Endothelial cell (in vitro differentiated cells): ENCODE data around the gene CDYL. TPM values are rescaled to one million over a fixed set of nuclear protein-coding genes. Genes with fewer than 3 reads are reported as not detected.

ENCODE experiments used
- DNase-seq: peaks from one replicate; pipeline ENCODE4 v3.0.0; 2021; ENCODE audit warnings: low spot score
- H3K27ac Mint-ChIP-seq: one replicate; pipeline ENCODE4 v1.8.0; 2021; ENCODE audit warnings: mixed read lengths, inconsistent platforms; ENCODE audit not compliant: unreplicated experiment
- H3K27me3 Mint-ChIP-seq: one replicate; pipeline ENCODE4 v1.8.0; 2021; ENCODE audit warnings: mild to moderate bottlenecking, moderate library complexity, mixed read lengths, inconsistent platforms; ENCODE audit not compliant: unreplicated experiment
- H3K36me3 Mint-ChIP-seq: one replicate; pipeline ENCODE4 v1.8.0; 2021; ENCODE audit warnings: mild to moderate bottlenecking, low read depth, mixed read lengths, inconsistent platforms; ENCODE audit not compliant: unreplicated experiment
- H3K4me1 Mint-ChIP-seq: one replicate; pipeline ENCODE4 v1.8.0; 2021; ENCODE audit warnings: mild to moderate bottlenecking, mixed read lengths, inconsistent platforms; ENCODE audit not compliant: unreplicated experiment
- H3K4me3 Mint-ChIP-seq: one replicate; pipeline ENCODE4 v1.8.0; 2021; ENCODE audit warnings: mild to moderate bottlenecking, mixed read lengths, inconsistent platforms; ENCODE audit not compliant: unreplicated experiment
- H3K9me3 Mint-ChIP-seq: one replicate; pipeline ENCODE4 v1.8.0; 2021; ENCODE audit warnings: mixed read lengths, inconsistent platforms; ENCODE audit not compliant: unreplicated experiment
- CTCF ChIP-seq: fragments of 200-600 bp; sonication (generic); IDR thresholded peaks from one replicate; pipeline ENCODE4 v1.5.0; 2021; ENCODE audit warnings: antibody characterized with exemption; ENCODE audit not compliant: unreplicated experiment
- total RNA-seq: library from RNA; stranded (reverse); fragmentation: NEBNext Ultra II Directional; extraction: Animal tissue kit (Norgen Biotek cat#: 25700); gene quantifications from one replicate; pipeline ENCODE4 v1.2.1, GENCODE V29; 2021; ENCODE audit not compliant: unreplicated experiment

CDYL gene
- total RNA-seq, 1 donor from 2014 or later, result 66.7 TPM

- no peak for TF ChIP-seq CTCF
- Mint-ChIP-seq H3K36me3 (no peaks in the 10 kb centered on the region), H3K4me3 (no peak overlapping the region), H3K9me3 (no peaks in the 10 kb centered on the region), H3K27me3 (peaks cover 2% of the 10 kb centered on the region), H3K27ac (no peak overlapping the region), H3K4me1 (no peaks in the 10 kb centered on the region)
- no peak for DNase-seq
Observed at GRCh38 chr6:4873928-4874327, 97.7 kb downstream of the CDYL start.

- Mint-ChIP-seq H3K4me1 (peaks cover 2% of the 10 kb centered on the region), H3K4me3 (no peak overlapping the region), H3K27ac (no peak overlapping the region), H3K9me3 (no peaks in the 10 kb centered on the region), H3K36me3 (no peaks in the 10 kb centered on the region), H3K27me3 (peaks cover 2% of the 10 kb centered on the region)
- DNase-seq, result no peak
- TF ChIP-seq CTCF, result no peak
Observed at GRCh38 chr6:4879741-4880275, 103.6 kb downstream of the CDYL start.

- Mint-ChIP-seq H3K4me3 (no peak overlapping the region), H3K9me3 (no peaks in the 10 kb centered on the region), H3K4me1 (peaks cover 2% of the 10 kb centered on the region), H3K36me3 (no peaks in the 10 kb centered on the region), H3K27me3 (peaks cover 2% of the 10 kb centered on the region), H3K27ac (no peak overlapping the region)
- TF ChIP-seq CTCF, result no peak
- no peak for DNase-seq
Observed at GRCh38 chr6:4880363-4880762, 104.2 kb downstream of the CDYL start.

GRCh38 chr6:4883298-4883697 is 107.1 kb downstream of the CDYL start:
- H3K4me1 Mint-ChIP-seq, result peaks cover 2% of the 10 kb centered on the region
- H3K27ac Mint-ChIP-seq, result no peak overlapping the region
- no peaks in the 10 kb centered on the region for H3K36me3 Mint-ChIP-seq
- no peak overlapping the region for H3K4me3 Mint-ChIP-seq
- H3K27me3 Mint-ChIP-seq, result peaks cover 2% of the 10 kb centered on the region
- no peaks in the 10 kb centered on the region for H3K9me3 Mint-ChIP-seq
- DNase-seq, result no peak
- TF ChIP-seq CTCF, result no peak

- H3K27ac Mint-ChIP-seq, result no peak overlapping the region
- H3K9me3 Mint-ChIP-seq, result no peaks in the 10 kb centered on the region
- no peaks in the 10 kb centered on the region for H3K36me3 Mint-ChIP-seq
- peaks cover 5% of the 10 kb centered on the region for H3K4me1 Mint-ChIP-seq
- H3K27me3 Mint-ChIP-seq, result peaks cover 2% of the 10 kb centered on the region
- no peak for DNase-seq
- TF ChIP-seq CTCF, result no peak
- no peak overlapping the region for H3K4me3 Mint-ChIP-seq
Observed at GRCh38 chr6:4884646-4885340, 108.6 kb downstream of the CDYL start.
